DND-41 (cell line): ENCODE measurements around the gene RBM47.

Experiments
- EZH2 ChIP-seq: IDR thresholded peaks from 3 replicates; pipeline ENCODE4 v1.6.1; 2012; ENCODE audit warnings: borderline replicate concordance, low read depth, mild to moderate bottlenecking, moderate library complexity, low read length, inconsistent platforms; ENCODE audit not compliant: severe bottlenecking
- TF ChIP-seq, protein P1 (sequence below): IDR thresholded peaks from 2 replicates; pipeline ENCODE4 v1.5.1; 2012; ENCODE audit warnings: borderline replicate concordance, low read length, moderate library complexity, mild to moderate bottlenecking; ENCODE audit not compliant: poor library complexity, severe bottlenecking; ENCODE audit errors: extremely low read depth

DNA sequence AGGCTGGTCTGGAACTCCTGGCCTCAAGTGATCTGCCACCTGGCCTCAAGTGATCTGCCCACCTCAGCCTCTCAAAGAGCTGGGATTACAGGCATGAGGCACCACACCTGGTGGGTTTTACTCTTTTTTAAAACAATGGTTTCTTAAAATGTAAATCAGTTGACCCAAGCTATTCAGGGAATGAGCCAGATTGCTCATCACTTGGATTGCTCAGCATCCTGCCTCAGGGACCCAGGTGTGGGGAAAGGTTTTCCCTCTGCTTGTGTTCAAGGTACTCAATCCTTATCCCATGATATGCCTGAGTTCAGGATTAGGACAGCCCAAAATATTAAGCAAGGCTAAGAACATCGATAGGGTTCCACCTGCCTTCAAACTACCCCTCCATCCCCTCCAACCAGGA is 227.1 kb downstream of the RBM47 start:
- TF ChIP-seq, protein P1, sequence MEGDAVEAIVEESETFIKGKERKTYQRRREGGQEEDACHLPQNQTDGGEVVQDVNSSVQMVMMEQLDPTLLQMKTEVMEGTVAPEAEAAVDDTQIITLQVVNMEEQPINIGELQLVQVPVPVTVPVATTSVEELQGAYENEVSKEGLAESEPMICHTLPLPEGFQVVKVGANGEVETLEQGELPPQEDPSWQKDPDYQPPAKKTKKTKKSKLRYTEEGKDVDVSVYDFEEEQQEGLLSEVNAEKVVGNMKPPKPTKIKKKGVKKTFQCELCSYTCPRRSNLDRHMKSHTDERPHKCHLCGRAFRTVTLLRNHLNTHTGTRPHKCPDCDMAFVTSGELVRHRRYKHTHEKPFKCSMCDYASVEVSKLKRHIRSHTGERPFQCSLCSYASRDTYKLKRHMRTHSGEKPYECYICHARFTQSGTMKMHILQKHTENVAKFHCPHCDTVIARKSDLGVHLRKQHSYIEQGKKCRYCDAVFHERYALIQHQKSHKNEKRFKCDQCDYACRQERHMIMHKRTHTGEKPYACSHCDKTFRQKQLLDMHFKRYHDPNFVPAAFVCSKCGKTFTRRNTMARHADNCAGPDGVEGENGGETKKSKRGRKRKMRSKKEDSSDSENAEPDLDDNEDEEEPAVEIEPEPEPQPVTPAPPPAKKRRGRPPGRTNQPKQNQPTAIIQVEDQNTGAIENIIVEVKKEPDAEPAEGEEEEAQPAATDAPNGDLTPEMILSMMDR = no peak
- TF ChIP-seq EZH2 = no peak
